ENCODE data around the gene RASA3. TPM values are rescaled to one million over a fixed set of nuclear protein-coding genes. Genes with fewer than 3 reads are reported as not detected.
A peak's percentile ranks its signal among the peaks of the same experiment; 100 is the strongest.

The RASA3 gene
- total RNA-seq, 2 donors from 2014 or later = 6.3 to 12.0 TPM

DNA sequence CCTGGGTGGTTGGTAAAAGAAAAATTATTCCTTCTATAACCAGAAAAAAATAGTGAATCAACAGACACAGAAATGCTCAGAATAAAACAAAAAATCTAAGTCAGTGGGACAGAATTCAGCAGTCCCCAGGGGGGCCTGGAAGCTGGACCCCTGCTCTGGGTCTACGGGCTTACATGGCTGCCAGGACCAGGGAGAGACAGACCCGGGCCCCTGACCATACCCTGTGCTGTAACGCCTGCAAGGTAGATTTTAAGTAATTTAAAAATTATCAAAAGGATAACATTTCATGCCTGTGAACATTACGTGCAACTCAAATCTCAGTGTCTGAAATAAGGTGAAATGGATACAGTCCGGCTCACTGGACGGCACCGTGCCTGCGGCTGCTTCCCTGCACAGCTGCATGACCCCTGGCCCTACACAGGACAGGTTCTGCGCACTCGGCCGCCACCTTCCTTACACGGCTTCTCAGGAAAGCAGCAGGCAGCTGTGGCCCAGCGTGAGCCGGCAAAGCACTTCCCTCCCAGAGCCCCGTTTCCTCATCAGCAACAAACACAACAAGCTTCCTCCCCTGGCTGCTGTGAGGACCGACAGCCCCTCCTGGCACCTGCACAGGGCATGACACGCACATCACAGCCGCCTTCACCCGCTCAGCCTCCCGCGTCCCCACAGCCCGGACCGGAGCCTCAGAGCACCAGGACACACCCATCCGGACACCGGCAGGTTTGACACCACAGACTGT is 22.2 kb downstream of the RASA3 start:
- peaks cover 11% of the 10 kb centered on the region for H3K4me1 ChIP-seq (ENCODE audit: control insufficient read depth, insufficient read depth, low read length)
- Mint-ChIP-seq H3K4me3 (no peak overlapping the region), H3K27ac (no peak overlapping the region), H3K9me3 (no peaks in the 10 kb centered on the region), H3K27me3 (ENCODE audit: insufficient read depth) (no peaks in the 10 kb centered on the region), H3K36me3 (ENCODE audit: low read depth) (peaks cover 2% of the 10 kb centered on the region), H3K4me1 (peaks cover 31% of the 10 kb centered on the region)
- no peaks in the 10 kb centered on the region for H3K27me3 ChIP-seq (ENCODE audit: control insufficient read depth, insufficient read depth, low read length, poor library complexity, severe bottlenecking)
- H3K36me3 ChIP-seq (ENCODE audit: control insufficient read depth, insufficient read depth, low read length) = no peaks in the 10 kb centered on the region
- DNase-seq = peak; percentile 82
- peak overlapping the region; percentile 22 for H3K27ac ChIP-seq (ENCODE audit: low read depth, low read length)
- 78 to 79% methylated on average over 11 to 25 of the region's 25 CpGs for WGBS, 2 experiments (ENCODE audit: insufficient coverage in 1 of 2, insufficient read length in 1 of 2)
- TF ChIP-seq, protein P1, sequence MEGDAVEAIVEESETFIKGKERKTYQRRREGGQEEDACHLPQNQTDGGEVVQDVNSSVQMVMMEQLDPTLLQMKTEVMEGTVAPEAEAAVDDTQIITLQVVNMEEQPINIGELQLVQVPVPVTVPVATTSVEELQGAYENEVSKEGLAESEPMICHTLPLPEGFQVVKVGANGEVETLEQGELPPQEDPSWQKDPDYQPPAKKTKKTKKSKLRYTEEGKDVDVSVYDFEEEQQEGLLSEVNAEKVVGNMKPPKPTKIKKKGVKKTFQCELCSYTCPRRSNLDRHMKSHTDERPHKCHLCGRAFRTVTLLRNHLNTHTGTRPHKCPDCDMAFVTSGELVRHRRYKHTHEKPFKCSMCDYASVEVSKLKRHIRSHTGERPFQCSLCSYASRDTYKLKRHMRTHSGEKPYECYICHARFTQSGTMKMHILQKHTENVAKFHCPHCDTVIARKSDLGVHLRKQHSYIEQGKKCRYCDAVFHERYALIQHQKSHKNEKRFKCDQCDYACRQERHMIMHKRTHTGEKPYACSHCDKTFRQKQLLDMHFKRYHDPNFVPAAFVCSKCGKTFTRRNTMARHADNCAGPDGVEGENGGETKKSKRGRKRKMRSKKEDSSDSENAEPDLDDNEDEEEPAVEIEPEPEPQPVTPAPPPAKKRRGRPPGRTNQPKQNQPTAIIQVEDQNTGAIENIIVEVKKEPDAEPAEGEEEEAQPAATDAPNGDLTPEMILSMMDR (conservative IDR thresholded peaks at IDR 0.05) = peak; percentile 47
- no peak overlapping the region for H3K4me3 ChIP-seq (ENCODE audit: low read length)
- H3K9me3 ChIP-seq (ENCODE audit: control insufficient read depth, low read length) = no peaks in the 10 kb centered on the region
- no peak overlapping the region for H3K9ac ChIP-seq (ENCODE audit: extremely low read depth, low read length, poor library complexity, severe bottlenecking)

GRCh38 chr13:114109641-114110041 is 22.8 kb downstream of the RASA3 start:
- Histone ChIP-seq H3K36me3 (ENCODE audit: control insufficient read depth, insufficient read depth, low read length) (no peaks in the 10 kb centered on the region), H3K4me3 (ENCODE audit: low read length) (no peak overlapping the region), H3K9ac (ENCODE audit: extremely low read depth, low read length, poor library complexity, severe bottlenecking) (no peak overlapping the region), H3K9me3 (ENCODE audit: control insufficient read depth, low read length) (no peaks in the 10 kb centered on the region), H3K27ac (ENCODE audit: low read depth, low read length) (no peak overlapping the region), H3K4me1 (ENCODE audit: control insufficient read depth, insufficient read depth, low read length) (peaks cover 11% of the 10 kb centered on the region), H3K27me3 (ENCODE audit: control insufficient read depth, insufficient read depth, low read length, poor library complexity, severe bottlenecking) (no peaks in the 10 kb centered on the region)
- Mint-ChIP-seq H3K36me3 (ENCODE audit: low read depth) (no peaks in the 10 kb centered on the region), H3K27ac (peak overlapping the region; percentile 71), H3K9me3 (no peaks in the 10 kb centered on the region), H3K4me1 (peaks cover 29% of the 10 kb centered on the region), H3K4me3 (no peak overlapping the region), H3K27me3 (ENCODE audit: insufficient read depth) (no peaks in the 10 kb centered on the region)
- TF ChIP-seq, protein P1 (conservative IDR thresholded peaks at IDR 0.05) = no peak
- peak; percentile 53 for DNase-seq
- 79 to 83% methylated on average over 10 to 24 of the region's 24 CpGs for WGBS, 2 experiments (ENCODE audit: insufficient coverage in 1 of 2, insufficient read length in 1 of 2)

- H3K36me3 ChIP-seq (ENCODE audit: control insufficient read depth, insufficient read depth, low read length) = no peaks in the 10 kb centered on the region
- H3K9me3 ChIP-seq (ENCODE audit: control insufficient read depth, low read length) = no peaks in the 10 kb centered on the region
- no peak overlapping the region for H3K4me3 Mint-ChIP-seq
- no peak overlapping the region for H3K9ac ChIP-seq (ENCODE audit: extremely low read depth, low read length, poor library complexity, severe bottlenecking)
- DNase-seq = peak; percentile 28
- 93% methylated on average over 13 to 20 of the region's 20 CpGs for WGBS, 2 experiments (ENCODE audit: insufficient coverage in 1 of 2, insufficient read length in 1 of 2)
- peak overlapping the region; percentile 71 for H3K27ac Mint-ChIP-seq
- no peak overlapping the region for H3K4me3 ChIP-seq (ENCODE audit: low read length)
- H3K27me3 Mint-ChIP-seq (ENCODE audit: insufficient read depth) = no peaks in the 10 kb centered on the region
- TF ChIP-seq, protein P1 (conservative IDR thresholded peaks at IDR 0.05) = no peak
- H3K27me3 ChIP-seq (ENCODE audit: control insufficient read depth, insufficient read depth, low read length, poor library complexity, severe bottlenecking) = no peaks in the 10 kb centered on the region
- H3K4me1 ChIP-seq (ENCODE audit: control insufficient read depth, insufficient read depth, low read length) = peaks cover 11% of the 10 kb centered on the region
- H3K9me3 Mint-ChIP-seq = peaks cover 4% of the 10 kb centered on the region
- H3K4me1 Mint-ChIP-seq = peaks cover 29% of the 10 kb centered on the region
- H3K36me3 Mint-ChIP-seq (ENCODE audit: low read depth) = peaks cover 3% of the 10 kb centered on the region
- H3K27ac ChIP-seq (ENCODE audit: low read depth, low read length) = no peak overlapping the region
These were observed 23.5 kb downstream of the RASA3 start for GRCh38 chr13:114108894-114109293.
